ENCODE data around the gene FAIM2.

The FAIM2 gene

GRCh38 chr12:49887091-49887490 lies 16.6 kb downstream of the FAIM2 start:
- DNase-seq (ENCODE audit: low read depth): no peak
- no peak for TF ChIP-seq CTCF (IDR thresholded peaks at IDR 0.05; ENCODE audit: insufficient read depth, low read depth, low read length, missing control alignments)
- no peak overlapping the region for H3K4me3 ChIP-seq (ENCODE audit: low read depth, low read length)

- DNase-seq (ENCODE audit: low read depth): no peak
- H3K4me3 ChIP-seq (ENCODE audit: low read depth, low read length): no peak overlapping the region
- no peak for TF ChIP-seq CTCF (IDR thresholded peaks at IDR 0.05; ENCODE audit: insufficient read depth, low read depth, low read length, missing control alignments)
Measured at GRCh38 chr12:49885663-49886461, 17.8 kb downstream of the FAIM2 start.

GRCh38 chr12:49885118-49885517 lies 18.6 kb downstream of the FAIM2 start:
- no peak for TF ChIP-seq CTCF (IDR thresholded peaks at IDR 0.05; ENCODE audit: insufficient read depth, low read depth, low read length, missing control alignments)
- no peak overlapping the region for H3K4me3 ChIP-seq (ENCODE audit: low read depth, low read length)
- DNase-seq (ENCODE audit: low read depth): no peak

- no peak for TF ChIP-seq CTCF (IDR thresholded peaks at IDR 0.05; ENCODE audit: insufficient read depth, low read depth, low read length, missing control alignments)
- no peak overlapping the region for H3K4me3 ChIP-seq (ENCODE audit: low read depth, low read length)
- no peak for DNase-seq (ENCODE audit: low read depth)
Measured at GRCh38 chr12:49882851-49883464, 20.7 kb downstream of the FAIM2 start.

GRCh38 chr12:49882248-49882850 lies 21.4 kb downstream of the FAIM2 start:
- DNase-seq (ENCODE audit: low read depth): no peak
- no peak for TF ChIP-seq CTCF (IDR thresholded peaks at IDR 0.05; ENCODE audit: insufficient read depth, low read depth, low read length, missing control alignments)
- H3K4me3 ChIP-seq (ENCODE audit: low read depth, low read length): no peak overlapping the region

- DNase-seq (ENCODE audit: low read depth): no peak
- no peak for TF ChIP-seq CTCF (IDR thresholded peaks at IDR 0.05; ENCODE audit: insufficient read depth, low read depth, low read length, missing control alignments)
- no peak overlapping the region for H3K4me3 ChIP-seq (ENCODE audit: low read depth, low read length)
Measured at GRCh38 chr12:49881415-49882247, 22.1 kb downstream of the FAIM2 start.

All from GM12865 (cell line).